Measurements from ENCODE around the gene NLE1.

DNA sequence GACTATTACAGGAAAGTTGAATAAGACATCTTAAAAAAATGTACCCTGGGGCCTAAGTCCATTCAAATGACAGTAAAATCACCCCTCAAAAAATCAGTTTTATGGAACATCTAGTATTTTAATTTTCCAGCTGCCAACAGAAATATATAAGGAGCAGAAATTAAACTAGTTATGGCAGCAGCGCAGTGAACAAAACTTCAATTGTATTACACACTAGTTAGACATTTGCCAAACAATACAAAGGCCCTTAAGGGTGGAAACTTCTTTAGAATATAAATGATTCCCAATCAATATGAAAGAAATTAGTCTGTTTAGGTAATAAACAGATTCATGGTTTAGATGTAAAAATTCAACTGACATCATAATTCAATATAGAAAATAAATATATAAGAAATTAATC, 60.5 kb downstream of the NLE1 start:
- TF ChIP-seq, protein P1, sequence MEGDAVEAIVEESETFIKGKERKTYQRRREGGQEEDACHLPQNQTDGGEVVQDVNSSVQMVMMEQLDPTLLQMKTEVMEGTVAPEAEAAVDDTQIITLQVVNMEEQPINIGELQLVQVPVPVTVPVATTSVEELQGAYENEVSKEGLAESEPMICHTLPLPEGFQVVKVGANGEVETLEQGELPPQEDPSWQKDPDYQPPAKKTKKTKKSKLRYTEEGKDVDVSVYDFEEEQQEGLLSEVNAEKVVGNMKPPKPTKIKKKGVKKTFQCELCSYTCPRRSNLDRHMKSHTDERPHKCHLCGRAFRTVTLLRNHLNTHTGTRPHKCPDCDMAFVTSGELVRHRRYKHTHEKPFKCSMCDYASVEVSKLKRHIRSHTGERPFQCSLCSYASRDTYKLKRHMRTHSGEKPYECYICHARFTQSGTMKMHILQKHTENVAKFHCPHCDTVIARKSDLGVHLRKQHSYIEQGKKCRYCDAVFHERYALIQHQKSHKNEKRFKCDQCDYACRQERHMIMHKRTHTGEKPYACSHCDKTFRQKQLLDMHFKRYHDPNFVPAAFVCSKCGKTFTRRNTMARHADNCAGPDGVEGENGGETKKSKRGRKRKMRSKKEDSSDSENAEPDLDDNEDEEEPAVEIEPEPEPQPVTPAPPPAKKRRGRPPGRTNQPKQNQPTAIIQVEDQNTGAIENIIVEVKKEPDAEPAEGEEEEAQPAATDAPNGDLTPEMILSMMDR (conservative IDR thresholded peaks at IDR 0.05; ENCODE audit: low read length): no peak
- no peak for TF ChIP-seq EZH2phosphoT487 (IDR thresholded peaks at IDR 0.05; ENCODE audit: borderline replicate concordance)

Data from Loucy (cell line).